22Rv1 (cell line): ENCODE data around the gene STOX1.

ENCODE experiments used
- ZFX ChIP-seq: fragments of 450-650 bp; IDR thresholded peaks from 2 replicates; pipeline ENCODE4 v1.6.1; 2017; ENCODE audit warnings: antibody characterized with exemption, borderline replicate concordance
- TF ChIP-seq, protein P1 (sequence below): fragments of 450-650 bp; IDR thresholded peaks from 2 replicates; pipeline ENCODE4 v1.5.1; 2017; ENCODE audit warnings: mild to moderate bottlenecking

DNA sequence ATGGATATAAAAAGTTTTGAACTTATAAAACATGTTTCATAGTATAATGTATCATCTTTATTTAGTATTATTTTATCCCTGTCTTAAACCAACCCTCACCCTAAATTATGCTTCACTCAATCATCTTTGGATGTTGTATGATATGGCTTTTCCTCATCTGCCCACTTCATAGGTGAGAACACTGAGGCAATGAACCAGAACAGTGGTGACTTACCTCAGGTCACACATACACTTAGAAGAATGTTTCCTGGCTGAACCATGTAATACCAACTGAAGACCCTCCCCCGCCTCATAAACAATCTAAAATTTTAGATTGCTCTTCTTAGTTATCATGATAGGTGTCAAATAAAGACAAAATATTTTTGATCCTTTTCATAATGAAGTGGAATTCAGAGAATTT, 22.6 kb upstream of the STOX1 start:
- TF ChIP-seq, protein P1, sequence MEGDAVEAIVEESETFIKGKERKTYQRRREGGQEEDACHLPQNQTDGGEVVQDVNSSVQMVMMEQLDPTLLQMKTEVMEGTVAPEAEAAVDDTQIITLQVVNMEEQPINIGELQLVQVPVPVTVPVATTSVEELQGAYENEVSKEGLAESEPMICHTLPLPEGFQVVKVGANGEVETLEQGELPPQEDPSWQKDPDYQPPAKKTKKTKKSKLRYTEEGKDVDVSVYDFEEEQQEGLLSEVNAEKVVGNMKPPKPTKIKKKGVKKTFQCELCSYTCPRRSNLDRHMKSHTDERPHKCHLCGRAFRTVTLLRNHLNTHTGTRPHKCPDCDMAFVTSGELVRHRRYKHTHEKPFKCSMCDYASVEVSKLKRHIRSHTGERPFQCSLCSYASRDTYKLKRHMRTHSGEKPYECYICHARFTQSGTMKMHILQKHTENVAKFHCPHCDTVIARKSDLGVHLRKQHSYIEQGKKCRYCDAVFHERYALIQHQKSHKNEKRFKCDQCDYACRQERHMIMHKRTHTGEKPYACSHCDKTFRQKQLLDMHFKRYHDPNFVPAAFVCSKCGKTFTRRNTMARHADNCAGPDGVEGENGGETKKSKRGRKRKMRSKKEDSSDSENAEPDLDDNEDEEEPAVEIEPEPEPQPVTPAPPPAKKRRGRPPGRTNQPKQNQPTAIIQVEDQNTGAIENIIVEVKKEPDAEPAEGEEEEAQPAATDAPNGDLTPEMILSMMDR = no peak
- TF ChIP-seq ZFX = no peak
